GM21825 (cell line): ENCODE data around the gene FTO.
A peak's percentile ranks its signal among the peaks of the same experiment; 100 is the strongest.

Experiments
- ATAC-seq: cut with Tn5 transposase; IDR thresholded peaks from one replicate; pipeline ENCODE4 v1.9.1; 2021; ENCODE audit warnings: mild to moderate bottlenecking, moderate library complexity; ENCODE audit not compliant: unreplicated experiment

FTO gene

DNA sequence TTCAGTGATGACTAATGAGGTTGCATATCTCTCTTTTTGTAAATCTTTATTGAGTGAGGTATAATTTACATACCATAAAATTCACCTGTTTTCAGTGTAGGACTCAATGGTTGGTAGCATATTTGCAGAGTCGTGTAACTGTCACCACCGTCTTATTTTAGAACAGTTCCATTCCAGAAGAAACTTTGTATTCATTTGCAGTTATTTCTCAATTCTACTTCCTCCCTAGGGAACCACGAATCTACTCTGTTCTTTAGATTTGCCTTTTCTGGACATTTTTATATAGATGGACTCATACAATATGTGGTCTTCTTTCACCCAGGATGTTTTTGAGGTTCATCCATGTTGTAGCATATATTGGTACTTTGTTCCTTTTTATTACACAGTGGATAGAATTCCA, 3.7 kb downstream of the FTO start:
- no peak for ATAC-seq

DNA sequence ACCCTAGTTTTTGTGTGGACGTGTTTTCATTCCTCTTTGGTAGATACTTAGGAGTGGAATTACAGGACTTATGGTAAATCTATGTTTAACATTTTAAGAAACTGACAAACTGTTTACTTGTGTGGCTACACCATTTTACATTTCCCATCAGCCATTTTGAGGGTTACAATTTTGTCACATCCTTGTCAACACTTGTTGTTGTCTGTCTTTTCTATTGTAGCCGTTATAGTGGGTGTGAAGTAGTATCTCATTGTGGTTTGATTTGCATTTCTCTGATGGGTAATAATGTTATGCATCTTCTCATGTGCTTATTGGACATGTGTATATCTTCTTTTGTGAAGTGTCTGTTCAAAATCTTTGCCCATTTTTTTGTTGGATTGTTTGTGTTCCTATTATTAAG, 4.5 kb downstream of the FTO start:
- no peak for ATAC-seq

DNA sequence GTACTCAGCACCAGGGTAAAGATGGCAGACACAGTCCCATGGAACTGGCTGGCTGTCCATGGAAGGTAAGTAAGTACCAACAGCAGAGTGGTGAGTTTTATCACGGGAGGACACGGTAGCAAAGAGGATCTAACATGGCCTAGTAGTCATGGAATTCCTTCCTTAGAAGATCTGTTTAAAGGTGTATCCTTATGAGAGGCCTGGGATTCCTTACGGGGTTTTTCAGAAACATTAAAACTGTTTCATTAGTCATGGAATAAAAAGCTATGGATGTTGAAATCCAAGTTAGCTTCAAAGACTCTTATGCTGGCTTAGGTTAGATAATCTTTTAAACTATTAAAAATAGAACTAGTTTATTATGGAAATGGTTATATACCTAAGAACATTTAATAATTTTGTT, 7.4 kb downstream of the FTO start:
- no peak for ATAC-seq

DNA sequence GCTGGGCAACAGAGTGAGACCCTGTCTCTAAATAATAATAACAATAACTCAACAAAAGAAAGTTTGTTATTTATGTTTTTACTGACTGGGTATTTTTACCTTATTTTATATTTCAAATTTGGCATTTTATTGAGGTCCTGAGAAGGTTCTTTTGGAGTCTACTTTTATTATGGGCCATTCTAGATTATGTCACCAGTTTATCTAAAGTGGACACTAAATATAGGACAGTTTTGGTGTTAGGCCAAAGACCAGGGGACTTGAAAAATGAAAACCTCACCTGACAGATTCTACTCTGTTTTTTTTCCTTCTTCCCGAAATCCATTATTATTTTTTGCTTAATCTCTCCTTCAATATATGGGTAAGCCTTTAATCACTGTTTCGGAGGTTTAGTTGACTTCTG, 8.1 kb downstream of the FTO start:
- ATAC-seq = no peak

DNA sequence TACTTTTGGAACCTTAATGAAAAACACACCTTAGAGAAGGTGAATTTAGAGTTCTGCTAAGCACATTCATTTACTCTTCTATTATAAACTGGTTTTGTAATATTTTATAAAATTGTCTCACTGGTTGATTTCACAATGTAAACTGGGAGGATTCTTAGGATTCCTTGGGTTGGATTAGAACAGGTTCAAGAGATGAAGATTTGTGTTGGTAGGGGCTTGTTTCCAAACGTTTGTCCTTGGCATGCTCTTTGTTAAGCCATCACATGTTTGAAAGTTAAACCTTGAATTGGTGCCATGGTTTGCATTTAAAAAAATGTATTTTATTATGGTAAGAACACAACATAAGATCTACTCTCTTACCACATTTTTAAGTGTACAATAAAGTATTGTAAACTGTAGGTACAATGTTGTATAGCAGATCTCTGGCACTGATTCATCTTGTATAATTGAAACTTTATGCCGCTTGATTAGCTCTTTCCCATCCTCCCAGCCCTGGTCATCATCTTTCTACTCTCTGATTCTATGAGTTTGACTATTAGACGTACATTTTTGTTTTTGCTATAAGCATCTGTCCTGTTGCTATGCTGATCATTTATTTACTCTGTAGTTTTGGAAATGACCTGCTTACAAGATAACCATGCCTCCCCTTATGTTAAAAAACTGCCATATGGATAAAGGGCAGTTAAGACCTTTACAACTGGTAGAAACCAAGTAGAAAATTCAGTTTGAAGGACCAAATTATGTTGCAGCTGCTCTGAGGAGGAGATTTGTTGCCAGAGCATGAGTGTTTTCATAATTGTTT, 9.6 kb downstream of the FTO start:
- no peak for ATAC-seq

DNA sequence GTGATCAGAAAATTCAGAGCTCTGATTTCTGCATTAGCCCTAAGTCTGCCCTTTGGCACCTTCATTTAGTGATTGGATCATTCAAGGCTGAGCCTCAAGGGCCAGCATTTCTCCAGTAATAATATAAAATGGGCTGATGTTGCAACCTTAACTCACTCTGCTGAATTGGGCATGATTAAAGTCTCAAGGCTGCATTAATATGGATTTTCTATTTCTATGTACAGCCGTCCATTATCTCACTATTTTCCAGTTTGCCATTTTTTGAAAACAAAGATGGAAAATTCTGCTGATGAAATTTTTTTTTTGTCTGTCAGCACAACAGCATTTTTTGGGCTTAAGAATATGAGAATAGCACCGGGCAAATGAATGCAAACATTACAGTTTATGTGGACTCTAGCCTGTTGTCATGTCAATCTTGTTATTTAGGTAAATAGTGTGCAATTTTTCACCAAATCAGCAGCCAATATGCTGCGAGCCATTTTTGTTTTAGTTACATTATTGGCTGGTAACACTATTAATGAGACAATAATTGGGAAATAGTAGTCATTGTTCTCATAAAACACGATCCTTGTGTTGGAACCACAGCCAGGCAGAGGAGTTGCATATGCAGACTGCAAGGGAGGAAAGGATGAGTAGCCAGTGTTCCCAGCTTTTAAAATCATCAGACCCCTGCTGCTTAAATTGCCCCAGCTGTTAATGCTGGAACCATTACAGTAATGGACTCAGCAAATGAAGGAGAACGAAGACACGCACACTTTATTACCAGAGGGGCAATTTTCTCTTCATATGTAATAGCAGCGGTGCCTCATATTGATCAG, 10.5 kb downstream of the FTO start:
- ATAC-seq = no peak

DNA sequence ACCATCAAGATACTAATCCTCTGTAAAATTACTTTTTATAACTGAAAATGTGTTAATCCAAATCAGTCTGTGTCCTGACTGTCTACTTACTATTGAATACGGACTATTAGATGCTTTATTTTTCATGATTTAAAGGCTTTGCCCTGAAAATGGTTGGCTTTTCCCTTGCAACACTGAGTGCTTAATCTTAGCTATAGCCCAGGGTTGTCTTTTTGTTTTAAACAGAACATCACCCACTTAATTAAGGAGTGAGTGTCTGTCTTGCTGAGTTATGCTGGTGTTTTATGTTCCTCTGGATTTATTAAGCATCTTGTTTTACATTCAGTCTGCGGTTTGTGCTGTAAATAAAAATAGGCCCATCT, 11.0 kb downstream of the FTO start:
- ATAC-seq = no peak

DNA sequence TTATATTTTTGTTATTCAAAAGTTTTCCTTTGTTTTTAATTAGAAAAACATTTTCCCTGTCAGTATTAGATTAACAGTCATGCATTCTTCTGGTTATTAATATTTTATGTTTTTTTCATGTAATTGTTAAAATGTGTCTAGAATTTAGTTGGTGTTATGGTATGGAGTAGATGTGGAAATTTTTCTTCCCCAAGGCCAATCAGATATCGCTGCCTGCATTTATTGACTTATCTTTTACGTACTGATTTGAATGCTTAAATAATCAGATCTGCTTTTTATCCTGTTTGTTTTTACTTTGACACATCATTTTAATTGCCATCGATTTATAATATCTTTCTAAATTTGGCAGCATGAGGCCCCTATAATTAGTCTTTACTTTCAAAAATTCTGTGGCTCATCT, 13.6 kb downstream of the FTO start:
- no peak for ATAC-seq

DNA sequence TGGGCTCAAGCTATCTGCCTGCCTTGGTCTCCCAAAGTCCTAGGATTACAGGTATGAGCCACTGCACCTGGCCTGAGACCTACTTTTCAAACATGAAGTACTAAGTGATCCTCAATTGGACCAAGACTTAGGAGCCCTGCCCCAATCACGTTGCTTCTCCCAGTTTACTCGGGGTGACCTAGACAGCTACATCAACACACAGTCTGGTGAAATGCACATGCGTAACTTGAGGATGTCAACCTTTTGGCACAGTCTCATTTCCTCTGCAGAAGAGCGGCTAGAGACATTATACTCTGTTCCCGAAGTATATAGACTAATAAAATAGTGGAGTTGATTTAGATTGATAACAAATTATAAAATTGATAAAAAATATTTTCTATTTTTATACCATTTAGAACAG, 17.1 kb downstream of the FTO start:
- no peak for ATAC-seq

DNA sequence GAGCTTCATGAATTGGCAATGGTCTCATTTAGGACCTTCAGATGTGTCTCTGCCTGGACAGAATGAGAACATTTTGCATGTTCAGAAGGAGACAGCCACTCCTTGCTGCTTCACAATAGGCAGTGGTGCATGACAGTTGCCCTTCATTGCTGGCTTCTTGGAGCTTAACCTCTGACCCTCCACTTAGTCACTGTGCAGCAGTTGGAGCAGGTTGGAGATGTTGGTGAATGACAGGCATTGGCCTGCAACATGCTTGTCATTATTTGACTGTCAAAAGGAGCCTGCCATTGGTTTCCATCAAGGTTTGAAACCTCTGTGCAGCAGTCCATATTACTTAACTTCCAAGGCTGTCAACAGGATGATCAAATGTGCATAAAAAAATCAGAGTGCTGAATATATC, 22.7 kb downstream of the FTO start:
- no peak for ATAC-seq

DNA sequence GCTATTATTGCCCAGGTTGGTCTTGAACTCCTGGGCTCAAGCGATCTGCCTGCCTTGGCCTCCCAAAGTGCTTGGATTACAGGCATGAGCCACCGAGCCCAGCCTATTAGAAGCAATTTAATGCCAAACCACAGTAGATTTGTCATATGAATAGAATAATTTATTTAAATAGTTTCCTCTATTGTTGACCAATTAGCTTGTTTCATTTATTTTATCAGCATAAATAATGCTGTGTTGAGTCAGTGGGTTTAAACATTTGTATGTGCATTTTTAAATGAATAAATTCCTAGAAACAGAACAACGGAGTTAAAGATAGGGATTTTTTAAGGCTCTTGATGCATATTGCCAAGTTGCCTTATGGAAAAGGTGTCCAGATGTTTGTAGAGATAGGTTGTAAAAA, 26.7 kb downstream of the FTO start:
- ATAC-seq = no peak

DNA sequence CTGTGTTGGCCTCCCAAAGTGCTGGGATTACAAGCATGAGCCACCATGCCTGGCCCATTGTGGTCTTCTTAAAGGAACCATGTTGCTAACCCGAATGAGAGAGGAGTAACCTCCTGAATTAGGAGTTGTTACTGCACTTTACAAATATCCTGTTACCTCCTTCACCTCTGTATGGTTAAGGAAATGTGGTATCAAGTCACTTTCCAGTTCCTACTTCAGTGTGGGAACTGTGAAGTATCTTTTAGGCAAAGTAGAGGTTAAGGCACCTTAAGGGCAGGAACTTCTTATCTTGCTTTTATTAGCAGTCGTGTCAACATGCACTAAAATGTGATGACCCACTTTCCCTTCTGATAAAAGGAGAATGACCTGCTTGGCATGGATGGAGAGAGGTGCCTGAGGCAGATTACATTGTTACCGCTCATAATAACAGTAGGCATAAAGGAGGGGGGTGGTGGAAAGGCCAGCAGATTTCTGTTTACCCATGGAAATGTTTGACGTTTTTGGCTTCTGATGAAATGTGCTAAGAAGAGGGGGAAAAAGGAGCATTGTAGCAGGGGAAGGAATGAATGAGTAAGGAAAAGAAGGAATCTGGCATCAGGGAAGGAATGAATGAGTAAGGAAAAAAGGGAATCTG, 28.5 kb downstream of the FTO start:
- ATAC-seq = no peak

DNA sequence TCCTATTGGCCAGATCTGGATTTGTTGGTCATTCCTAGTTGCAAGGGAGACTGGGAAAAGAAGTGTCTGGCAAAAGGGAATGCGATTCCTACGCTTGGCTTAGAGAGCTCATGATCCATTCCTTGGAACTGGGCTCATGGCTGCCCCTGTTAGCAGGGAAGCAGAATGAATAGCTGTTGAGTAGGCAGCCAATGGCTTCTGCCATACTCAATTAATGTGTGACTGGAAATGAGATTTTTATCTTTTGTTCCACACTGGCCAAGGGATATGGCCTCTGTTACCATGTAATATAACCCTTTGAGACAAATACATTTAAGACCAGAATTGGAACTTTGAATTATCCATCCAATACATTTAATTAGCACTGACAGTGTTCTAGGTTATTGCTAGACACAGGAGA, 31.0 kb downstream of the FTO start:
- ATAC-seq = no peak

DNA sequence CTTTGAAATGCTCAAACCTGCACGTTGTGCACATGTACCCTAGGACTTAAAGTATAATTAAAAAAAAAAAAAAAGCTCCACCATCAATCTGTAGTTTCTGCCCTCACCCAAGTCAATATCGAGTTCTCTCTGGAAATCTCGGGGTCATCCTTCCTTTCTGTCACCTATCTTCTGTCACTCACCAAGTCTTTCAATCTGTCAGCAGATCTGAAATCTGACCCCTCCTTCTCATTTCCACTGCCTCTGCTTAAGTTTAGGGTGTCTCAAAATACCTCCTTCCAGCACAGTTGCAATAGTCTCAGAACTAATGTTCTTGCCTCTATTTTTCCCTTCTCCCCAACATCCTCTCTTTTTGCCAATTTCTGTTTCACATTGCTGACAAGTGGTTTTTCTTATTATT, 32.3 kb downstream of the FTO start:
- no peak for ATAC-seq

DNA sequence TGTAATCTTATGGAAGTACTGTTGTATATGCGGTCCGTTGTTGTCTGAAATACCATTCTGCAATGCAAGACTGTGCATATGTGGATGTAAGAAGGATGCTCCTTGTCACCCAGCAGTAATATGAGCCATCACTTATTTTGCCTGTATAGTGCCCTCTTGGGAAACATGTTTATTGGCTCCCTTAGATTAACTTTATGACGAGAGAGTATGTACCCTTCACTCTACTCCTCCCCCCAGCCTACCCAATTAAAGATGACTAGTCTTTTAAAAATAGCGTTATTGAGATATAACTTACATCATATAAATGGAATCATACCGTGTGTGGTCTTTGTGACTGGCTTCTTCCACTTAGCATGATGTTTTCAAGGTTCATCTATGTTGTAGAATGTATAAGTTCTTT, 33.6 kb downstream of the FTO start:
- no peak for ATAC-seq

DNA sequence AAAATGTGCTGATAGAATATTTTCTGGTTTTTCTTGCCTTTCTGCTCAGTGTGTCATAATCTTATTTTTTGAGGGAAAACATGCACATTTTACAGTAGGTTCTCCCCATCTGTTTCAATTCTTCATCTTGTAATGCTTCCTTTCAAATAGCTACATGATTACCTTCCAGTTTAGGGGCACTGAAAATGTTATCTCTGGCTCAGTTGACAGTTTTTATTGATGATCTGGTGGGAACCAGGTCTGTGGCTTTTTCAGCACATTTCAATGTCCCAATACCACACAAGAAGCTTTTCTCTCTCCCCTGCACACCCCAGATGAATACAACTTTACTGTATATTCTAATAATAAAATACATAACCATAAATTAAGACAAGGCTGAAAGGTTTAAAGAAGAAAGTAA, 36.5 kb downstream of the FTO start:
- no peak for ATAC-seq

DNA sequence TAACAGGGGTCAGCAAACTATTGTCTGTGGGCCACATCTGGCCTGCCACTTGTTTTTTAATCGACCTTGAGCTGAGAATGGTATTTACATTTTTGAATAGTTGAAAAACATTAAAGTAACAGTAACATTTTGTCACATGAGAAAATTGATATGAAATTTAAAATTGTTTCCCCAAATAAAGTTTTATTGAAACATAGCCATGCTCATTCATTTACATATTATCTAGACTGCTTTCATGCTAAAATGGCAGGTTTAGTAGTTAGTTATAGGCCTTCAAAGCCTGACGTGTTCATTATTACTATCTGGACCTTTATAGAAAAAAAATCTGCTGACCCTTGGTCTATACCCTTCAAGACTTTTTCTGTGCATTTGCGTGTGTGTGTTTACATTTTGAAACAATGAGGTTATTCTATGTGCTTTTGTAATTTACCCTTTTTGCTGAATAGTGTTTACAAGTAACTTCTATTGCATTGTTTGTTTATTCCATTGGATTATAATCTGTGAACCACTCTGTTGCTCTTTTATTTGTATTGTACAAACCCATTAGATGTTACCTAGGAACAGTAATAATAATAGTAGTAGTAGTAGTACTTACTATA, 37.1 kb downstream of the FTO start:
- ATAC-seq = no peak

DNA sequence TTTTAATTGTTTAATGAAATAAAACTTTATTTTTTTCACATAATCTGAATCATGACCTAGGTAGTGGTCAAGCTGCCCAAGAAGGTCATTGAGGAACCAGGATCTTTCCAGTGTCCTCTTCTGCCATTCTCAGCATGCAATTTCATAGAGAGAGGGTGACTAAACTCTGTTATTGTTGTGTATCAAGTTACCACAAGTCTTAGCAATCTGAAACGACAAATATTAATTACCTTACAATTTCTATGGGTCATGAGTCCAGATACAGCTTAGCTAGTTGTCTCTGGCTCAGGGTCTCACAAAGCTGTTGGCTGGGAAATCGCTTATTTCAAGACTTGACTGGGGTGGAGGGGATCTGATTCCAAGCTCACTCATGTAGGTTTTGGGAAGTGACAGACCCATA, 37.6 kb downstream of the FTO start:
- ATAC-seq = no peak

DNA sequence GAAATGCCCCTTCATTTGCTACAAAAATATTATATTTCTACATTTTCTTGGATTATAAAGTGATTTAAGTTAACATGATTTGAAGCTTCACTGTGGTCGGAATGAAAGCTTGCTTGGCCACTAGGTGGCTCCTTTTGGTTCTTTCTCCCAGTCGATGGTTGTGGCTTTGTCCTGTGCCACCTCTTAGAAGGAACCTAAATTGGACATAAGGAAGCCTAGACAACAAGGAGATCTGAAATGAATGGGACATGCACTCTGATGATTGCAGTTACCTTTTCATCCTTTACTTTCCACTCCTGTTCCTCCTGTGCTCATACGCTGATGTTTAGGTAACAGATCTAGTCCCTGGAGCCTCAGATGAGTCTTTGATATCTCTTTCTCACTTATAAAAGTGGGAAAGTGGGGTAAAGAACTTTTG, 39.2 kb downstream of the FTO start:
- no peak for ATAC-seq

DNA sequence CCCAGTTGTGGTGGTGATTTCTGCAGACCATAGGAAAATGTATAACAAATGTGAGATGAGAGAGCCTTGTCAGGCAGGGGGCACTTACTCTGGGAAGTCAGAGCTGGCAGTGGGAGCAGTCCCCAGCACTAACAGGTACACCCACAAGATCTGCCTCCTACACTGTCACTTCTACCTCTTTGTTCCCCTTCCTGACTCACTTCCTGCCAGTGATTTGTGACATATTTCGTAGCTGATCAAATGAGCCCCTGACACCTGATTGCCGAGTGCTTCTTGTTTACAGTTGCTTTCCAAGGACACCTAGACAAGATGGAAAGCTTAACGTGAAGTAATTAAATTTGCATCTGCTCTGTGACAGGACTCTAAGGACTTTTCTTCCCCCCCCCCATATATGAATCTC, 40.5 kb downstream of the FTO start:
- ATAC-seq = peak; percentile 56

DNA sequence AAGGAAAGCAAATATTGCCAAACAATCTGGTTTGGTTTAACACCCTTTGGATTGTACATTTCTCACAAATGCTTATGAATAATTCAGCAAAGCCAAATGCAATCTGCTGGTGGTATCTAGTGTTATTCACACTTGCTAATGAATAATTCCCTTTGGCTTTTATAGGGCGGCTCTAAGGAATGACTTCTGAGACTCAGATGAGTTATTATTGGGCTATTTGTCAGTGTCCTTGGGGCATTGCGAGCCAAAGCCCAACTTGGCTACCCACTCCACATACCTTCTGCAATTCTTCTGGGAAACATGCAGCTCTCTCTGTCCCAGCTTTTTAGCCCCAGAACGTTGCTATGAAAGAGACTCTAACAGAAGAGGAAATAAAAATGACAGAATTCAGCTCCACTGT, 41.1 kb downstream of the FTO start:
- ATAC-seq = no peak
